GM10266 (cell line): ENCODE data around the gene UNC80.

Experiments
- DNase-seq: peaks from one replicate; pipeline ENCODE4 v3.0.0; 2012; ENCODE audit errors: extremely low spot score
- TF ChIP-seq, protein P1 (sequence below): IDR thresholded peaks from 2 replicates; pipeline ENCODE4 v1.5.1; 2012; ENCODE audit warnings: mild to moderate bottlenecking, low read depth; ENCODE audit not compliant: control insufficient read depth, insufficient read depth; ENCODE audit errors: missing control alignments

UNC80 gene

DNA sequence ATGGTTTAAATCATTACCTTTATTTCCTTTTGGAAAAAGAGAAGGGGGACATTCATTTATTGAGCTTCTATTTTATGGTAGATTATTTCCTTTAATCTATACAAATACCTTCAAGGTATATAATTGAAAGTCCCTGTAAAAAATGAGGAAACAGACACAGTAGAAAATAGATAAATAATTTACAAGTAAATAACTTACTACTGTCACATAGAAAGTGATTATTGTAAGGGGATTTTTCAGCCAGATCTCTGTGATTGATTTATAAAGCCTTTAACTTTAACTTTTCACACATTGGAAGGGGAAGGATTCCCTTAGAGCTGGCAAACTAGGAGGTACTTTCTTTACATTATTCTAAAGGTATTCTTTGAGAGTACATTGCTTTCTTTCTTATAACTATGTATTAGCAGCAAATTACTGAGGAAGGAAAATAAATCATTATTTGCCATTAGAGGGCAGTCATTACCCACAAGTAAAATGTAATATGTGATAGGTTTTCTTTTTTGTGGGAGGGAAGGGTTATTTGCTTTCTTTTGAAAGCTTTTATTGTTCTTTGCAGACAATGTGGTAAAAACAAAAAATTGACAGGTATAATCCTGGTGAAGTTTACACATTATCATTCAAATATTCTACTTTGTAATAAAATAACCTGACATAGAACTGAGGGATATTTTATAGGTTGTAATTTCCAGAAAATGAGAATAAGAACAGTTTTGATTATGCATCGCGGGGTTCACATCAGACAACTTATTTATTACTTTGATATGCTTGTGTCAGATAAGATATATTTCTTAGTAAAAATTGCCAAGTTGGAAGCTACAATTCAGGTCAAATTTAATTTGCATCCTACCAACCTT is 206.0 kb downstream of the UNC80 start:
- DNase-seq, result peak; percentile 21
- TF ChIP-seq, protein P1, sequence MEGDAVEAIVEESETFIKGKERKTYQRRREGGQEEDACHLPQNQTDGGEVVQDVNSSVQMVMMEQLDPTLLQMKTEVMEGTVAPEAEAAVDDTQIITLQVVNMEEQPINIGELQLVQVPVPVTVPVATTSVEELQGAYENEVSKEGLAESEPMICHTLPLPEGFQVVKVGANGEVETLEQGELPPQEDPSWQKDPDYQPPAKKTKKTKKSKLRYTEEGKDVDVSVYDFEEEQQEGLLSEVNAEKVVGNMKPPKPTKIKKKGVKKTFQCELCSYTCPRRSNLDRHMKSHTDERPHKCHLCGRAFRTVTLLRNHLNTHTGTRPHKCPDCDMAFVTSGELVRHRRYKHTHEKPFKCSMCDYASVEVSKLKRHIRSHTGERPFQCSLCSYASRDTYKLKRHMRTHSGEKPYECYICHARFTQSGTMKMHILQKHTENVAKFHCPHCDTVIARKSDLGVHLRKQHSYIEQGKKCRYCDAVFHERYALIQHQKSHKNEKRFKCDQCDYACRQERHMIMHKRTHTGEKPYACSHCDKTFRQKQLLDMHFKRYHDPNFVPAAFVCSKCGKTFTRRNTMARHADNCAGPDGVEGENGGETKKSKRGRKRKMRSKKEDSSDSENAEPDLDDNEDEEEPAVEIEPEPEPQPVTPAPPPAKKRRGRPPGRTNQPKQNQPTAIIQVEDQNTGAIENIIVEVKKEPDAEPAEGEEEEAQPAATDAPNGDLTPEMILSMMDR, result peak; percentile 49

DNA sequence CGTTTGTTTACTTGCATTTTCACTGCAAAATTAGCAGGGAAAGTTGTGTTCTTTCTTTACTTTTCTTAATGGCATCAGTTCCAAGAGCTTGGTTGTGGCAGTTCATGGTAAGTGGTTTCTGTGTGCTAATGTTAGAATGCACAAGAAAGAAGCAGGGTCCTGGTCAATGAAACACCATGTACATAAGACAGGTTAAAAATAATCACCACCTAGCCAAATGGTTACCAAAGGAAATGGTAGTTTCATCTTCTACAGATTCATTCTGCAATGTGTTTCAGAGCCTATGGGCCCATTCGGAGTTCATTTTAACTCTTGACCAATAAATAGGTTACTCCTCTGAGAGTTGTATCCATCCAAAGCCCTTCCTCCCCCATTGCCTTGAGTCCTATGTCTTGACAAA is 212.7 kb downstream of the UNC80 start:
- TF ChIP-seq, protein P1, result no peak
- DNase-seq, result no peak

DNA sequence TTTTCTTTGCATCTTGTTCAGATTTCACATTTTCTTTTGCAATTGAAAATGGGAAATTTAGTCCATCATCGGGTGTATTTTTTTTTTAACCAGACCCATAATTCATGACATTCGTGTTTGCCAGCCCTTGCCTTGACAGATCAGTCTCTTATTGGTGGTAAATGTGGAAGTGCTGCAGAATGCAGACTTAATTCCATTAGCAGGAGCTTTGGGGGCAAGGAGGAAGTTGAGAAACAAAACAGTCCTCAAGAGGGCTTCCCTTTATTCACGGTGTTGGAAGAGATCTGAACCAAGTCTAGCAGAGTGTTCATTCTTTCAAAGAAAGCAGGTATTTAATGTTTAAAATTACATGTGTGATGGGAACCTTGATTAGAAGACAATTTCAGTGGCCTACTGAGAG is 214.2 kb downstream of the UNC80 start:
- TF ChIP-seq, protein P1, result no peak
- DNase-seq, result no peak

- no peak for DNase-seq
- TF ChIP-seq, protein P1, result no peak
These were observed 214.8 kb downstream of the UNC80 start for GRCh38 chr2:209986415-209986814.

DNA sequence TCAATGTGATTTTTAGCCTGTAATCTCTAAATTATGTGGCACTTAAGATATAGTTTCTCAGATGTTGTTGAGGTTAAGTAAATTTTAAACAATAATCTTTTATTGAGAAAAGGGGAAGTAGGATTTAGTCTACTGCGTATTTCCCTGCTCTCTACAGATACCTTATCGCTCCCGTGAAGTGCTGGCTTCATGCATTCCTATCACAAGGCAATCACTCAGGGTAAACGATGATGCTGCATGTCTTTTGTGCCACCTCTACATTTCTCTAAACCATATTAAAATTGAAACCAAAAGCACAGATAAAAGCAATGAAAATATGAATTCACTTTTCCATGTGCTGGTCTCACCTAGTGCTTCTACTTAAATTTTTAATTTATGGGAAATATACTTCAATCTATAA is 216.4 kb downstream of the UNC80 start:
- DNase-seq, result no peak
- TF ChIP-seq, protein P1, result no peak

DNA sequence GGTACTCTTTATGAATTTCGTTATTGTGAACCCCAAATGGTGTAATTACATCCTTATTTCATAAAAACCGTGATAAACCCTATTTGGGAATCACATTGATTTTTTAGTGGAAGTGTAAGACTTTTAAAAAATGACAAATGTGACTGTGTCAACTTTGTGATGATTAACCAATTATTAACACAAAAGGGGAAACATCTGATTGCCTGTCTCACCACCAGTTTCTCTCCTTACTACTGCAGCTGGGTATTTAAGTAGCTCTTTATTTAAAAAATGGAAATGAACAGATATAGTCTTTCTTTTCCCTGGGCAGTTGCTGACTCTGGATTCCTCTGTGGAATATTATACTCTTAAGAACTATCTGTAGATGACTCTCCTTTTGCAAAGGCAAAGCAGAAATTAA is 219.2 kb downstream of the UNC80 start:
- DNase-seq, result no peak
- TF ChIP-seq, protein P1, result no peak

GRCh38 chr2:209993968-209994367 is 222.3 kb downstream of the UNC80 start:
- no peak for DNase-seq
- TF ChIP-seq, protein P1, result no peak
